ENCODE results near the gene FERMT2.
"Not testable (repeated sequence)": the region's sequence is repeated elsewhere in the genome, so short reads cannot be mapped to it uniquely, and the experiment has no call there.

FERMT2 gene

GRCh38 chr14:52939427-52939826 lies 11.4 kb downstream of the FERMT2 start:
- no peak for DNase-seq (ENCODE audit: low read depth in 2 of 2)

GRCh38 chr14:52937869-52938268 lies 13.0 kb downstream of the FERMT2 start:
- DNase-seq (ENCODE audit: low read depth in 2 of 2): no peak

GRCh38 chr14:52937306-52937705 lies 13.5 kb downstream of the FERMT2 start:
- DNase-seq (ENCODE audit: low read depth in 2 of 2): no peak

- no peak for DNase-seq (ENCODE audit: low read depth in 2 of 2)
These were observed 14.4 kb downstream of the FERMT2 start for GRCh38 chr14:52936437-52936836.

- DNase-seq (ENCODE audit: low read depth in 2 of 2): no peak
These were observed 15.0 kb downstream of the FERMT2 start for GRCh38 chr14:52935833-52936232.

- DNase-seq (ENCODE audit: low read depth in 2 of 2): no peak
These were observed 16.1 kb downstream of the FERMT2 start for GRCh38 chr14:52934762-52935161.

- DNase-seq (ENCODE audit: low read depth in 2 of 2): no peak
These were observed 21.6 kb downstream of the FERMT2 start for GRCh38 chr14:52929192-52929807.

- no peak for DNase-seq (ENCODE audit: low read depth in 2 of 2)
These were observed 23.9 kb downstream of the FERMT2 start for GRCh38 chr14:52926953-52927352.

- no peak for DNase-seq (ENCODE audit: low read depth in 2 of 2)
These were observed 26.8 kb downstream of the FERMT2 start for GRCh38 chr14:52923902-52924575.

- no peak for DNase-seq (ENCODE audit: low read depth in 2 of 2)
These were observed 28.2 kb downstream of the FERMT2 start for GRCh38 chr14:52922656-52923055.

- no peak for DNase-seq (ENCODE audit: low read depth in 2 of 2)
These were observed 28.8 kb downstream of the FERMT2 start for GRCh38 chr14:52922059-52922458.

GRCh38 chr14:52920411-52920810 lies 30.4 kb downstream of the FERMT2 start:
- DNase-seq (ENCODE audit: low read depth in 2 of 2): not testable (repeated sequence)

GRCh38 chr14:52919971-52920370 lies 30.9 kb downstream of the FERMT2 start:
- no peak for DNase-seq (ENCODE audit: low read depth in 2 of 2)

- no peak for DNase-seq (ENCODE audit: low read depth in 2 of 2)
These were observed 32.4 kb downstream of the FERMT2 start for GRCh38 chr14:52918486-52918885.

GRCh38 chr14:52917735-52918134 lies 33.1 kb downstream of the FERMT2 start:
- no peak for DNase-seq (ENCODE audit: low read depth in 2 of 2)

- DNase-seq (ENCODE audit: low read depth in 2 of 2): no peak
These were observed 36.6 kb downstream of the FERMT2 start for GRCh38 chr14:52914295-52914694.

- DNase-seq (ENCODE audit: low read depth in 2 of 2): no peak
These were observed 37.6 kb downstream of the FERMT2 start for GRCh38 chr14:52913271-52913670.

- no peak for DNase-seq (ENCODE audit: low read depth in 2 of 2)
These were observed 38.9 kb downstream of the FERMT2 start for GRCh38 chr14:52911904-52912303.

GRCh38 chr14:52910572-52910971 lies 40.3 kb downstream of the FERMT2 start:
- DNase-seq (ENCODE audit: low read depth in 2 of 2): no peak

- DNase-seq (ENCODE audit: low read depth in 2 of 2): no peak
These were observed 42.9 kb downstream of the FERMT2 start for GRCh38 chr14:52907949-52908348.

- no peak for DNase-seq (ENCODE audit: low read depth in 2 of 2)
These were observed 44.7 kb downstream of the FERMT2 start for GRCh38 chr14:52906141-52906601.

GRCh38 chr14:52902971-52903619 lies 47.8 kb downstream of the FERMT2 start:
- DNase-seq (ENCODE audit: low read depth in 2 of 2): no peak

- DNase-seq (ENCODE audit: low read depth in 2 of 2): no peak
These were observed 49.4 kb downstream of the FERMT2 start for GRCh38 chr14:52901357-52901980.

Measured in stimulated activated CD4-positive, alpha-beta T cell treated with anti-CD3 and anti-CD28 coated beads, Interleukin-1b, Interleukin-23, amount 100 ng/mL, for 1 hour (primary cell).